Measurements from ENCODE around the gene ARL5C. TPM values are rescaled to one million over a fixed set of nuclear protein-coding genes. Genes with fewer than 3 reads are reported as not detected.

ARL5C gene
- total RNA-seq, 1 experiment from 2014 or later, result not detected

- DNase-seq (ENCODE audit: low read depth), result no peak
These were observed 1.5 kb upstream of the ARL5C start for GRCh38 chr17:39167476-39167875.

GRCh38 chr17:39166437-39167335 is 725 bp upstream of the ARL5C start:
- DNase-seq (ENCODE audit: low read depth), result peak; percentile 26

- no peak for DNase-seq (ENCODE audit: low read depth)
These were observed 652 bp downstream of the ARL5C start for GRCh38 chr17:39165178-39165840.

GRCh38 chr17:39164675-39165143 is 1.3 kb downstream of the ARL5C start:
- DNase-seq (ENCODE audit: low read depth), result peak; percentile 85

GRCh38 chr17:39161962-39162361 is 4.0 kb downstream of the ARL5C start:
- no peak for DNase-seq (ENCODE audit: low read depth)

GRCh38 chr17:39158623-39159022 is 7.3 kb downstream of the ARL5C start:
- no peak for DNase-seq (ENCODE audit: low read depth)

- no peak for DNase-seq (ENCODE audit: low read depth)
These were observed 9.5 kb downstream of the ARL5C start for GRCh38 chr17:39156491-39156890.

- DNase-seq (ENCODE audit: low read depth), result no peak
These were observed 10.3 kb downstream of the ARL5C start for GRCh38 chr17:39155654-39156053.

GRCh38 chr17:39153599-39154051 is 12.3 kb downstream of the ARL5C start:
- DNase-seq (ENCODE audit: low read depth), result peak; percentile 87

- no peak for DNase-seq (ENCODE audit: low read depth)
These were observed 13.8 kb downstream of the ARL5C start for GRCh38 chr17:39151943-39152818.

GRCh38 chr17:39151150-39151942 is 14.6 kb downstream of the ARL5C start, which contains the start of gene PLXDC1:
TSS of gene PLXDC1 (minus strand) at chr17:39151637. CDS start at chr17:39151437, 200 bp downstream.
- DNase-seq (ENCODE audit: low read depth), result no peak

GRCh38 chr17:39150795-39151149 is 15.2 kb downstream of the ARL5C start:
- DNase-seq (ENCODE audit: low read depth), result no peak

GRCh38 chr17:39150104-39150634 is 15.8 kb downstream of the ARL5C start:
- no peak for DNase-seq (ENCODE audit: low read depth)

GRCh38 chr17:39147221-39148185 is 18.5 kb downstream of the ARL5C start:
- no peak for DNase-seq (ENCODE audit: low read depth)

- DNase-seq (ENCODE audit: low read depth), result no peak
These were observed 19.7 kb downstream of the ARL5C start for GRCh38 chr17:39146273-39146672.

GRCh38 chr17:39145143-39145542 is 20.8 kb downstream of the ARL5C start:
- no peak for DNase-seq (ENCODE audit: low read depth)

- DNase-seq (ENCODE audit: low read depth), result peak; percentile 89
These were observed 21.5 kb downstream of the ARL5C start for GRCh38 chr17:39144416-39144840.

GRCh38 chr17:39143552-39144093 is 22.3 kb downstream of the ARL5C start:
- DNase-seq (ENCODE audit: low read depth), result no peak

All from M059J (cell line).